ENCODE data around the gene NAT16.

The NAT16 gene

DNA sequence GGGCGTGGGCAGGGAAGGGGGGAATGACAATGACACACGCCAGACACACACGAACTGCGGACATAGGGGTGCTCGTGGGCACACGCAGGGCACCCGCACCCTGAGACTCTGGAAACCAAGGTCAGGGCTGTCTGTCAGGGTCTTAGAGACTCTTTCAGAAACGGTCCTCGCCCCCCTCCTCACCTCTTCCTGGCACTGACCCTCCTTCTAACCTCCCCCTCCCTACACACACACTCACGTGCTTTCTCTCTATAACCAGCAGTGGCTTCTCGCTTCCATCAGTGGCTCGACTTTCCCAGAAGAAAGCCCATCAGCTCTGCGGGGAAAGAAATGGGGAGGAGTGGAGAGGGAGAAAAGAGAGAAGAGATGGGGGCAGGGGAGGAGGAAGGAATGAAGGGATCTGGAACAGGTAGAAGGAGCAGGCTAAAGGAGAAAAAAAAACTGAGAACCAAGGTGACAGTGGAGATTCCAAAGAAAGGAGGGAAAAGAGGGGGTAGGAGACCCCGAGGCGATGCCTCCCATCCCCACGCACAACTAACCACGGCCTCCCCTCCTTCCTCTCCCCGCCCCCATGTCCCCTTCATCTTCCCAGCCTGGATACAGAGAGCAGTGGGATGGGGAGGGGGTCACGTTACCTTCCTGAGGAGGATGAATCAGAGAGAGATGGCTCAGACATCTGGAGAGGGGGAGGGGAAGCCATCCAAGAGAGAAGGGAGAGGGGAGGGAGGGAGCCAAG is 13.0 kb downstream of the NAT16 start:
- Histone ChIP-seq H3K4me3 (ENCODE audit: low read length) (no peak overlapping the region), H3K4me1 (ENCODE audit: control insufficient read depth, low read length) (peaks cover 64% of the 10 kb centered on the region), H3K27me3 (ENCODE audit: control insufficient read depth, low read length) (peaks cover 61% of the 10 kb centered on the region)

DNA sequence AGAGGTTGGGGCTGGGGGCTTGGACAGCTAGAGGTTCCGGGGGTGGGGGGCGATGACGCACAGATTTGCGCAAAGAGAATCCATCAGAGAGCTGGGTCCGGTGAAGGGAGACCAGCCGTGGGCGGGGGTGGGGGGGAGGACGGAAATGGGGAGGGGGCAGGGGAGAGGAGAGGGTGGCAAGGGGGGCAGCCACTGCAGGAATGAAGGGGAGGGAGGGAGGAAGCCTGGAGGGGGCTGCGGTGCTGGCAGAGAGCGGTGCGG is 13.5 kb downstream of the NAT16 start:
- Histone ChIP-seq H3K9me3 (ENCODE audit: control insufficient read depth, insufficient read depth, low read length) (no peaks in the 10 kb centered on the region), H3K4me1 (ENCODE audit: control insufficient read depth, low read length) (peaks cover 63% of the 10 kb centered on the region), H3F3A (ENCODE audit: control insufficient read depth, insufficient read depth) (peaks cover 17% of the 10 kb centered on the region), H3K36me3 (ENCODE audit: control insufficient read depth, low read length) (peaks cover 5% of the 10 kb centered on the region; the same call in 1 of the 2 replicates), H4K20me1 (ENCODE audit: control insufficient read depth, insufficient read depth, low read depth, low read length) (peaks cover 35% of the 10 kb centered on the region), H3K4me3 (ENCODE audit: low read length) (no peak overlapping the region), H3K9me2 (replicated peaks; ENCODE audit: control insufficient read depth, low read length) (no peaks in the 10 kb centered on the region), H3K4me2 (ENCODE audit: low read length) (no peak overlapping the region), H3K27ac (ENCODE audit: low read depth, low read length) (no peak overlapping the region), H3K79me2 (ENCODE audit: control insufficient read depth, low read length) (peaks cover 12% of the 10 kb centered on the region), H3K27me3 (ENCODE audit: control insufficient read depth, low read length) (peaks cover 56% of the 10 kb centered on the region)
- no peak for TF ChIP-seq EZH2phosphoT487 (IDR thresholded peaks at IDR 0.05; ENCODE audit: borderline replicate concordance, low read length)
- TF ChIP-seq, protein P1, sequence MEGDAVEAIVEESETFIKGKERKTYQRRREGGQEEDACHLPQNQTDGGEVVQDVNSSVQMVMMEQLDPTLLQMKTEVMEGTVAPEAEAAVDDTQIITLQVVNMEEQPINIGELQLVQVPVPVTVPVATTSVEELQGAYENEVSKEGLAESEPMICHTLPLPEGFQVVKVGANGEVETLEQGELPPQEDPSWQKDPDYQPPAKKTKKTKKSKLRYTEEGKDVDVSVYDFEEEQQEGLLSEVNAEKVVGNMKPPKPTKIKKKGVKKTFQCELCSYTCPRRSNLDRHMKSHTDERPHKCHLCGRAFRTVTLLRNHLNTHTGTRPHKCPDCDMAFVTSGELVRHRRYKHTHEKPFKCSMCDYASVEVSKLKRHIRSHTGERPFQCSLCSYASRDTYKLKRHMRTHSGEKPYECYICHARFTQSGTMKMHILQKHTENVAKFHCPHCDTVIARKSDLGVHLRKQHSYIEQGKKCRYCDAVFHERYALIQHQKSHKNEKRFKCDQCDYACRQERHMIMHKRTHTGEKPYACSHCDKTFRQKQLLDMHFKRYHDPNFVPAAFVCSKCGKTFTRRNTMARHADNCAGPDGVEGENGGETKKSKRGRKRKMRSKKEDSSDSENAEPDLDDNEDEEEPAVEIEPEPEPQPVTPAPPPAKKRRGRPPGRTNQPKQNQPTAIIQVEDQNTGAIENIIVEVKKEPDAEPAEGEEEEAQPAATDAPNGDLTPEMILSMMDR (IDR thresholded peaks at IDR 0.05; ENCODE audit: low read depth, low read length, poor library complexity, severe bottlenecking) = no peak

More for the DNA sequence above, 13.0 kb downstream of the NAT16 start:
- peaks cover 12% of the 10 kb centered on the region for H3F3A ChIP-seq (ENCODE audit: control insufficient read depth, insufficient read depth)
- TF ChIP-seq, protein P1 (IDR thresholded peaks at IDR 0.05; ENCODE audit: low read depth, low read length, poor library complexity, severe bottlenecking) = no peak
- no peak for TF ChIP-seq EZH2phosphoT487 (IDR thresholded peaks at IDR 0.05; ENCODE audit: borderline replicate concordance, low read length)
- peaks cover 12% of the 10 kb centered on the region for H3K79me2 ChIP-seq (ENCODE audit: control insufficient read depth, low read length)
- no peak overlapping the region for H3K27ac ChIP-seq (ENCODE audit: low read depth, low read length)
- 0 out of 2 replicates have a peak overlapping the region, but pooled peaks have one; percentile 6 for H3K4me2 ChIP-seq (ENCODE audit: low read length)
- H3K9me2 ChIP-seq (replicated peaks; ENCODE audit: control insufficient read depth, low read length) = no peaks in the 10 kb centered on the region
- peaks cover under 1% of the 10 kb centered on the region; the same call in 1 of the 2 replicates for H3K36me3 ChIP-seq (ENCODE audit: control insufficient read depth, low read length)
- H3K9me3 ChIP-seq (ENCODE audit: control insufficient read depth, insufficient read depth, low read length) = no peaks in the 10 kb centered on the region
- peaks cover 35% of the 10 kb centered on the region for H4K20me1 ChIP-seq (ENCODE audit: control insufficient read depth, insufficient read depth, low read depth, low read length)

GRCh38 chr7:101165958-101166647 is 14.0 kb downstream of the NAT16 start:
- H3K4me3 ChIP-seq (ENCODE audit: low read length) = peak overlapping the region; percentile 40
- peaks cover 63% of the 10 kb centered on the region for H3K4me1 ChIP-seq (ENCODE audit: control insufficient read depth, low read length)
- no peaks in the 10 kb centered on the region for H3K9me2 ChIP-seq (replicated peaks; ENCODE audit: control insufficient read depth, low read length)
- TF ChIP-seq, protein P1 (IDR thresholded peaks at IDR 0.05; ENCODE audit: low read depth, low read length, poor library complexity, severe bottlenecking) = no peak
- TF ChIP-seq EZH2phosphoT487 (IDR thresholded peaks at IDR 0.05; ENCODE audit: borderline replicate concordance, low read length) = no peak
- H3K4me2 ChIP-seq (ENCODE audit: low read length) = peak overlapping the region; percentile 72
- peaks cover 20% of the 10 kb centered on the region for H3F3A ChIP-seq (ENCODE audit: control insufficient read depth, insufficient read depth)
- H3K36me3 ChIP-seq (ENCODE audit: control insufficient read depth, low read length) = peaks cover 7% of the 10 kb centered on the region; the same call in 1 of the 2 replicates
- peaks cover 12% of the 10 kb centered on the region for H3K79me2 ChIP-seq (ENCODE audit: control insufficient read depth, low read length)
- H4K20me1 ChIP-seq (ENCODE audit: control insufficient read depth, insufficient read depth, low read depth, low read length) = peaks cover 35% of the 10 kb centered on the region
- no peak overlapping the region for H3K27ac ChIP-seq (ENCODE audit: low read depth, low read length)
- H3K9me3 ChIP-seq (ENCODE audit: control insufficient read depth, insufficient read depth, low read length) = no peaks in the 10 kb centered on the region
- H3K27me3 ChIP-seq (ENCODE audit: control insufficient read depth, low read length) = peaks cover 51% of the 10 kb centered on the region

Data from DOHH2 (cell line).